K562 (cell line): ENCODE measurements around the gene RASGEF1C. TPM values are rescaled to one million over a fixed set of nuclear protein-coding genes. Genes with fewer than 3 reads are reported as not detected.

Experiments
- BRD9 ChIP-seq: fragments of 450-650 bp; IDR thresholded peaks from 2 replicates; pipeline ENCODE4 v1.6.1; 2018; ENCODE audit warnings: low read depth; ENCODE audit not compliant: partially characterized antibody
- CC2D1A ChIP-seq: fragments of 450-650 bp; IDR thresholded peaks from 2 replicates; pipeline ENCODE4 v1.6.1; 2017; ENCODE audit warnings: mild to moderate bottlenecking
- DDX20 ChIP-seq: fragments of 450-650 bp; IDR thresholded peaks from 2 replicates; pipeline ENCODE4 v1.6.1; 2016; ENCODE audit warnings: missing genetic modification characterization, low read depth, mild to moderate bottlenecking, missing compliant biosample characterization, moderate library complexity
- DIDO1 ChIP-seq: fragments of 450-650 bp; IDR thresholded peaks from 2 replicates; pipeline ENCODE4 v1.6.1; 2016; ENCODE audit warnings: low read depth, missing biosample characterization, missing genetic modification characterization
- GTF2E2 ChIP-seq: fragments of 200-800 bp; sonication (Bioruptor generic); IDR thresholded peaks from 2 replicates; pipeline ENCODE4 v1.6.1; 2016; ENCODE audit warnings: missing genetic modification characterization, missing compliant biosample characterization
- GTF2F1 ChIP-seq: IDR thresholded peaks from 2 replicates; pipeline ENCODE4 v1.6.1; 2011; ENCODE audit warnings: low read depth, low read length, improper control_type of control experiment
- ID3 ChIP-seq, 2 experiments: fragments of 250-450 bp in 1 of 2; fragments of 450-650 bp in 1 of 2; sonication (Bioruptor Pico) in 1 of 2; IDR thresholded peaks; 2 replicates each; pipeline versions ENCODE4 v1.6.1 to v1.8.0; 2016 to 2021; ENCODE audit warnings: mild to moderate bottlenecking in 2 of 2, moderate library complexity in 2 of 2, missing compliant biosample characterization in 1 of 2, missing genetic modification characterization in 1 of 2
- KDM1A ChIP-seq, 2 experiments: fragments of 450-650 bp; IDR thresholded peaks; 2 replicates each; pipeline ENCODE4 v1.6.1; 2016; ENCODE audit warnings: mild to moderate bottlenecking in 2 of 2
- LEF1 ChIP-seq: fragments of 450-650 bp; IDR thresholded peaks from 2 replicates; pipeline ENCODE4 v1.6.1; 2016; ENCODE audit warnings: mild to moderate bottlenecking
- MEF2D ChIP-seq: conservative IDR thresholded peaks from 2 replicates; pipeline ENCODE4 v1.6.1; 2016; ENCODE audit warnings: low read depth, missing genetic modification characterization, missing compliant biosample characterization
- PPARD ChIP-seq: fragments of 250-450 bp; sonication (Bioruptor Pico); IDR thresholded peaks from 2 replicates; pipeline ENCODE4 v1.8.0; 2022; ENCODE audit warnings: inconsistent platforms, mild to moderate bottlenecking, moderate library complexity
- RAD51 ChIP-seq: fragments of 450-650 bp; IDR thresholded peaks from 2 replicates; pipeline ENCODE4 v1.7.1; 2016; ENCODE audit warnings: low read depth, mild to moderate bottlenecking, borderline replicate concordance
- RBM15 ChIP-seq: fragments of 200-400 bp; formaldehyde crosslinking; IDR thresholded peaks from 2 replicates; pipeline ENCODE4 v1.6.1; 2018; ENCODE audit warnings: mild to moderate bottlenecking, low read length, moderate library complexity; ENCODE audit not compliant: insufficient read depth
- RHOXF2B ChIP-seq: fragments of 250-450 bp; sonication (Bioruptor Pico); conservative IDR thresholded peaks from 2 replicates; pipeline ENCODE4 v1.5.1; 2021
- SMAD4 ChIP-seq: fragments of 250-450 bp; sonication (Bioruptor Pico); conservative IDR thresholded peaks from 2 replicates; pipeline ENCODE4 v1.8.0; 2021; ENCODE audit warnings: inconsistent platforms, mild to moderate bottlenecking, moderate library complexity
- SMARCE1 ChIP-seq: fragments of 450-650 bp; IDR thresholded peaks from 2 replicates; pipeline ENCODE4 v1.7.1; 2016; ENCODE audit warnings: mild to moderate bottlenecking
- STAG1 ChIP-seq: sonication (generic); formaldehyde crosslinking; IDR thresholded peaks from 2 replicates; pipeline ENCODE4 v1.5.0; 2020; ENCODE audit warnings: missing genetic modification reagents, borderline replicate concordance
- XRCC4 ChIP-seq: IDR thresholded peaks from one replicate; pipeline ENCODE4 v1.6.1; 2011; ENCODE audit not compliant: insufficient read depth, insufficient read length; ENCODE audit errors: extremely low read depth
- YY1 ChIP-seq, 3 experiments: IDR thresholded peaks; 2 replicates each; pipeline ENCODE4 v1.6.1; 2011; ENCODE audit warnings: low read length in 2 of 3, mild to moderate bottlenecking in 2 of 3, moderate library complexity in 2 of 3, borderline replicate concordance in 1 of 3, control low read depth in 1 of 3, low read depth in 1 of 3; ENCODE audit not compliant: insufficient read depth in 3 of 3, insufficient replicate concordance in 2 of 3, control insufficient read depth in 1 of 3, insufficient read length in 1 of 3; ENCODE audit errors: extremely low read depth in 1 of 3
- ZFPM2 ChIP-seq: fragments of 250-450 bp; sonication (Bioruptor Pico); IDR thresholded peaks from 2 replicates; pipeline ENCODE4 v1.5.1; 2022; ENCODE audit warnings: mild to moderate bottlenecking
- ZNF232 ChIP-seq: sonication (generic); formaldehyde crosslinking; IDR thresholded peaks from 2 replicates; pipeline ENCODE4 v1.8.0; 2022; ENCODE audit warnings: mild to moderate bottlenecking, missing genetic modification reagents
- polyA plus RNA-seq, 8 experiments: library from polyadenylated mRNA; depleted of rRNA in 4 of 8; stranded (reverse) in 5 of 8; unstranded in 3 of 8; fragments of >200 nt; fragmentation: Nextera tagmentation in 2 of 8; fragmentation: Illumina TruSeq in 1 of 8; extraction: Ambion mirVana in 2 of 8; extraction: Trizol in 1 of 8; gene quantifications; 2 replicates each; pipeline versions ENCODE4 v1.2.1 to v1.2.3, GENCODE V29; 2011 to 2014; ENCODE audit warnings: inconsistent platforms in 1 of 8, missing spikeins in 1 of 8
- total RNA-seq, 7 experiments: library from RNA; depleted of rRNA in 6 of 7; stranded (reverse); fragments of >200 nt in 6 of 7; fragmentation: Illumina TruSeq in 2 of 7; extraction: Trizol in 2 of 7; gene quantifications; 2 replicates each; pipeline versions ENCODE4 v1.2.1 to v1.2.3, GENCODE V29; 2011 to 2021; ENCODE audit warnings: low replicate concordance in 1 of 7
- TF ChIP-seq, protein P1 (sequence below): fragments of 250-450 bp; sonication (Bioruptor Pico); IDR thresholded peaks from 2 replicates; pipeline ENCODE4 v1.5.0; 2021; ENCODE audit warnings: mild to moderate bottlenecking, moderate library complexity
- TF ChIP-seq, protein P2 (sequence below): sonication (generic); formaldehyde crosslinking; IDR thresholded peaks from 2 replicates; pipeline ENCODE4 v1.4.0; 2020; ENCODE audit warnings: mild to moderate bottlenecking, missing genetic modification reagents

RASGEF1C gene
- total and polyA plus RNA-seq, 9 of the 15 experiments (the other 6 are each of a cell fraction or from before 2014, with no cell fraction given): 0.04 to 1.1 (median 0.21) TPM; not detected in 4

GRCh38 chr5:180090098-180090768 is 118.8 kb downstream of the RASGEF1C start (continued):
- no peak for TF ChIP-seq RBM15
- no peak for TF ChIP-seq ZNF232 (CRISPR knock-in tag)
- no peak for TF ChIP-seq BRD9
- peak in 2 of 3 experiments; percentile 22 to 29 for TF ChIP-seq YY1 (IDR thresholded peaks at IDR 0.05; ENCODE audit: borderline replicate concordance in 1 of 3, control insufficient read depth in 1 of 3, extremely low read depth in 1 of 3, insufficient read depth in 3 of 3, insufficient read length in 1 of 3, insufficient replicate concordance in 2 of 3, low read depth in 1 of 3, low read length in 2 of 3)
- no peak for TF ChIP-seq GTF2F1
- TF ChIP-seq MEF2D (tag): no peak
- TF ChIP-seq, protein P1, sequence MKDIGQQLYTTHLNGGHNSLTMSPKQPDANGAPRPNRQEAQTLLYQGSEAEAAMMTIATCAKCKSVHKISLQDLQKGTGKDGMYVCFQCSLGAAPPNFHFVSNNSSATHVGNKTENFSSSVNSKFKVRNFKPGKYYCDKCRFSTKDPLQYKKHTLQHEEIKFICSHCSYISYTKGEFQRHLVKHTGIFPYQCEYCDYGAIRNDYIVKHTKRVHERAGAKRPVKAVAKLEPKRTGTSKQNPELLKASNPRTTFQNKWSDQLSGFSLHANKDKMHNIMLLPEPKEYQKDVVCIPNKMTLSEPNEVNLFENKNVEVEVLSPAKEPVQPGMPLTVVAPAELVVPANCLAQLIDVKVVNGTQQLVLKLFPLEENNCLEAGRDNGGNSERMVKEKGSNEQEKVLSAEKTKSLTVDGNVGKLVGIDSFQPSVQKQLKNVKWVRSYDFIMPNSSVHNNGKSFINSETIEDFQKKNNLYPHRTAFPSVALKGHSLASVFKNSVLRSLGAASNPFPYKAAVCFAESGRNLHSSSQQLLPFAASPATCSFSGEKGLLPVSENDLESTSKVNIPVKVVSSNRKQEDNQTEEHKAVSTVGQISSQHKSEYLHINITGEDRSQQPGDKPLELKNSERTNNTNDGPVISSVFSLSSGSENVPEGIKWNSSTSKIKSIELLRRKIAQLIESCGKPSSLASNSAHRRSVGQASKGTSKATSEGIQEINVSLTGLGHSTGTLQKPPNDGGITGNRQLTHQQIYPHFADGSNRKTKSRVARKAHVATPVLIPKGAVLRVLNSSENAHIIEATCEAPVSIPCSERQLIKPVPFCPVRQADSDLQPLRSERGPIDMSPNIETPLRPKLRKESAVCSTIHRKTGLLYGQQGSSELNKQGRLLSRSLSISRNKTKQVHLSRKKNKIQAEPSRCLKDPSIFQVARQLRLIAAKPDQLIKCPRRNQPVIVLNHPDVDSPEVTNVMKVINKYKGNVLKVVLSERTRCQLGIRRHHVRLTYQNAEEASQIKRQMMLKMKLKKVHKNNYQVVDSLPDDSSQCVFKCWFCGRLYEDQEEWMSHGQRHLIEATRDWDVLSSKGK (CRISPR knock-in tag): no peak
- peak; percentile 90 for TF ChIP-seq SMAD4 (CRISPR knock-in tag)
- no peak for TF ChIP-seq CC2D1A
- TF ChIP-seq DIDO1 (tag): no peak
- TF ChIP-seq DDX20 (tag): no peak
- TF ChIP-seq RAD51: no peak
- no peak for TF ChIP-seq RHOXF2B
- TF ChIP-seq, protein P2, sequence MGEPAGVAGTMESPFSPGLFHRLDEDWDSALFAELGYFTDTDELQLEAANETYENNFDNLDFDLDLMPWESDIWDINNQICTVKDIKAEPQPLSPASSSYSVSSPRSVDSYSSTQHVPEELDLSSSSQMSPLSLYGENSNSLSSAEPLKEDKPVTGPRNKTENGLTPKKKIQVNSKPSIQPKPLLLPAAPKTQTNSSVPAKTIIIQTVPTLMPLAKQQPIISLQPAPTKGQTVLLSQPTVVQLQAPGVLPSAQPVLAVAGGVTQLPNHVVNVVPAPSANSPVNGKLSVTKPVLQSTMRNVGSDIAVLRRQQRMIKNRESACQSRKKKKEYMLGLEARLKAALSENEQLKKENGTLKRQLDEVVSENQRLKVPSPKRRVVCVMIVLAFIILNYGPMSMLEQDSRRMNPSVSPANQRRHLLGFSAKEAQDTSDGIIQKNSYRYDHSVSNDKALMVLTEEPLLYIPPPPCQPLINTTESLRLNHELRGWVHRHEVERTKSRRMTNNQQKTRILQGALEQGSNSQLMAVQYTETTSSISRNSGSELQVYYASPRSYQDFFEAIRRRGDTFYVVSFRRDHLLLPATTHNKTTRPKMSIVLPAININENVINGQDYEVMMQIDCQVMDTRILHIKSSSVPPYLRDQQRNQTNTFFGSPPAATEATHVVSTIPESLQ (CRISPR knock-in tag): no peak
- no peak for TF ChIP-seq ZFPM2 (CRISPR knock-in tag)
- TF ChIP-seq XRCC4: no peak
- TF ChIP-seq PPARD (CRISPR knock-in tag): no peak
- TF ChIP-seq STAG1 (CRISPR knock-in tag): no peak
- no peak for TF ChIP-seq LEF1
- peak; percentile 93 to 95 for TF ChIP-seq KDM1A (IDR thresholded peaks at IDR 0.05)
- no peak for TF ChIP-seq GTF2E2 (tag)
- no peak for TF ChIP-seq SMARCE1
- no peak for TF ChIP-seq ID3 (CRISPR knock-in tag; IDR thresholded peaks at IDR 0.05)
- TF ChIP-seq ID3 (tag; IDR thresholded peaks at IDR 0.05): no peak
